ENCODE results near the gene NDFIP2.

- TF ChIP-seq CTCF (IDR thresholded peaks at IDR 0.05) (no peak), POLR2A (IDR thresholded peaks at IDR 0.05) (no peak)
These were observed 48.9 kb upstream of the NDFIP2 start for GRCh38 chr13:79432086-79432485.
